Dermis blood vessel endothelial cell (primary cell): Measurements from ENCODE around the gene DENND6A. TPM values are rescaled to one million over a fixed set of nuclear protein-coding genes. Genes with fewer than 3 reads are reported as not detected.

Experiments
- total RNA-seq: library from RNA; depleted of rRNA; stranded (reverse); fragments of >200 nt; gene quantifications from 2 replicates; pipeline ENCODE4 v1.2.3, GENCODE V29; 2014

DENND6A gene
- total RNA-seq, 1 donor from 2014 or later: 35.6 TPM

Other genes starting within 250 kb of the DENND6A start
- gene DNAH12, start 148.7 kb downstream of the DENND6A start, total RNA-seq: under 0.01 and 0.17 TPM in 2 replicates
- gene PDE12, start 136.8 kb downstream of the DENND6A start, total RNA-seq: 18.4 and 24.9 TPM in 2 replicates
- gene ARF4, start 95.7 kb downstream of the DENND6A start, total RNA-seq: 122 and 169 TPM in 2 replicates
- 43.2 and 50.0 TPM in 2 replicates for gene SLMAP, start 63.2 kb upstream of the DENND6A start, total RNA-seq